H9 (cell line): ENCODE data around the gene TSPAN5. TPM values are rescaled to one million over a fixed set of nuclear protein-coding genes. Genes with fewer than 3 reads are reported as not detected.
A peak's percentile ranks its signal among the peaks of the same experiment; 100 is the strongest.

Experiments
- DNase-seq: peaks from one replicate; pipeline ENCODE4 v3.0.0-alpha.2; 2017
- H2AFZ ChIP-seq: one replicate; pipeline ENCODE4 v1.6.1; 2013; ENCODE audit warnings: mild to moderate bottlenecking, low read length, control low read depth, moderate library complexity
- H2AK5ac ChIP-seq: 2 replicates; pipeline ENCODE4 v1.6.1; 2013; ENCODE audit warnings: low read length, control low read depth, mixed read lengths; ENCODE audit not compliant: insufficient read length
- H2BK120ac ChIP-seq: one replicate; pipeline ENCODE4 v1.6.1; 2013; ENCODE audit warnings: low read depth, mild to moderate bottlenecking, low read length, control low read depth, inconsistent platforms; ENCODE audit not compliant: poor library complexity, severe bottlenecking
- H2BK12ac ChIP-seq: 2 replicates; pipeline ENCODE4 v1.6.1; 2013; ENCODE audit warnings: low read length, control low read depth, mixed read lengths, low read depth; ENCODE audit not compliant: insufficient read length
- H2BK15ac ChIP-seq: 2 replicates; pipeline ENCODE4 v1.6.1; 2013; ENCODE audit warnings: low read depth, low read length, control low read depth
- H2BK20ac ChIP-seq: one replicate; pipeline ENCODE4 v1.6.1; 2013; ENCODE audit warnings: low read depth, mild to moderate bottlenecking, low read length, control low read depth, inconsistent platforms; ENCODE audit not compliant: poor library complexity, severe bottlenecking
- H2BK5ac ChIP-seq: 2 replicates; pipeline ENCODE4 v1.6.1; 2013; ENCODE audit warnings: low read length, control low read depth, mixed read lengths; ENCODE audit not compliant: insufficient read length
- H3K14ac ChIP-seq: 2 replicates; pipeline ENCODE4 v1.6.1; 2013; ENCODE audit warnings: low read length, control low read depth; ENCODE audit not compliant: insufficient read depth
- H3K18ac ChIP-seq: 2 replicates; pipeline ENCODE4 v1.6.1; 2013; ENCODE audit warnings: low read depth, mild to moderate bottlenecking, mixed read lengths, low read length, control low read depth; ENCODE audit not compliant: insufficient read length
- H3K23ac ChIP-seq: 2 replicates; pipeline ENCODE4 v1.6.1; 2013; ENCODE audit warnings: low read length, control low read depth, mixed read lengths, low read depth; ENCODE audit not compliant: insufficient read length
- H3K23me2 ChIP-seq: 2 replicates; pipeline ENCODE4 v1.6.1; 2013; ENCODE audit warnings: low read depth, mild to moderate bottlenecking, mixed read lengths, low read length, control low read depth; ENCODE audit not compliant: insufficient read length, poor library complexity, severe bottlenecking
- H3K27ac ChIP-seq: 2 replicates; pipeline ENCODE4 v1.5.1; 2013; ENCODE audit warnings: low read length, control low read depth, mixed read lengths, low read depth; ENCODE audit not compliant: insufficient read length
- H3K27me3 ChIP-seq: 2 replicates; pipeline ENCODE4 v1.6.1; 2013; ENCODE audit warnings: low read length, control low read depth, inconsistent platforms; ENCODE audit not compliant: insufficient read depth
- H3K4ac ChIP-seq: 2 replicates; pipeline ENCODE4 v1.6.1; 2013; ENCODE audit warnings: low read depth, mild to moderate bottlenecking, control low read depth, inconsistent platforms, low read length, moderate library complexity
- H3K4me1 ChIP-seq: 2 replicates; pipeline ENCODE4 v1.6.1; 2013; ENCODE audit warnings: low read length, control low read depth, inconsistent platforms; ENCODE audit not compliant: insufficient read depth
- H3K4me2 ChIP-seq: 2 replicates; pipeline ENCODE4 v1.6.1; 2013; ENCODE audit warnings: low read length, control low read depth, mixed read lengths; ENCODE audit not compliant: insufficient read length, insufficient read depth
- H3K56ac ChIP-seq: 2 replicates; pipeline ENCODE4 v1.6.1; 2013; ENCODE audit warnings: low read depth, mild to moderate bottlenecking, mixed read lengths, low read length, control low read depth; ENCODE audit not compliant: insufficient read length
- H3K79me1 ChIP-seq: 2 replicates; pipeline ENCODE4 v1.6.1; 2013; ENCODE audit warnings: low read depth, mild to moderate bottlenecking, moderate library complexity, low read length, control low read depth, inconsistent platforms; ENCODE audit not compliant: insufficient read depth, poor library complexity, severe bottlenecking
- H3K79me2 ChIP-seq: 2 replicates; pipeline ENCODE4 v1.6.1; 2013; ENCODE audit warnings: low read length, control low read depth, inconsistent platforms; ENCODE audit not compliant: insufficient read depth
- H3K9ac ChIP-seq: 2 replicates; pipeline ENCODE4 v1.6.1; 2013; ENCODE audit warnings: low read length, control low read depth, mixed read lengths; ENCODE audit not compliant: insufficient read length; ENCODE audit errors: extremely low read depth
- H3K9me3 ChIP-seq: one replicate; pipeline ENCODE4 v1.6.1; 2013; ENCODE audit warnings: low read depth, low read length, inconsistent platforms; ENCODE audit not compliant: control insufficient read depth
- H3T11ph ChIP-seq: one replicate; pipeline ENCODE4 v1.6.1; 2013; ENCODE audit warnings: mild to moderate bottlenecking, low read length, control low read depth, inconsistent platforms
- H4K20me1 ChIP-seq: one replicate; pipeline ENCODE4 v1.6.1; 2013; ENCODE audit not compliant: control insufficient read depth, insufficient read length, insufficient read depth
- H4K5ac ChIP-seq: 2 replicates; pipeline ENCODE4 v1.6.1; 2013; ENCODE audit warnings: low read depth, mild to moderate bottlenecking, mixed read lengths, low read length, control low read depth; ENCODE audit not compliant: insufficient read length
- H4K8ac ChIP-seq: replicated peaks from 2 replicates; pipeline ENCODE4 v1.6.1; 2013; ENCODE audit warnings: low read length, control low read depth, mixed read lengths, low read depth; ENCODE audit not compliant: insufficient read length
- H4K91ac ChIP-seq: 2 replicates; pipeline ENCODE4 v1.6.1; 2013; ENCODE audit warnings: low read depth, mild to moderate bottlenecking, moderate library complexity, mixed read lengths, low read length, control low read depth; ENCODE audit not compliant: insufficient read length
- H3K27ac Mint-ChIP-seq, 3 experiments: 2 replicates in 2 of 3; 3 replicates in 1 of 3; pipeline ENCODE4 v1.8.0; 2020 to 2021; ENCODE audit warnings: mixed read lengths in 3 of 3, mild to moderate bottlenecking in 1 of 3, moderate library complexity in 1 of 3
- H3K27me3 Mint-ChIP-seq: 2 replicates; pipeline ENCODE4 v1.8.0; 2021; ENCODE audit warnings: low read depth, mild to moderate bottlenecking, moderate library complexity, mixed read lengths
- H3K36me3 Mint-ChIP-seq, 3 experiments: 2 replicates in 2 of 3; 3 replicates in 1 of 3; pipeline ENCODE4 v1.8.0; 2020 to 2021; ENCODE audit warnings: low read depth in 3 of 3, mixed read lengths in 3 of 3; ENCODE audit not compliant: insufficient read depth in 1 of 3
- H3K4me1 Mint-ChIP-seq, 2 experiments: 2 replicates each; pipeline ENCODE4 v1.8.0; 2020; ENCODE audit warnings: mixed read lengths in 2 of 2
- H3K4me3 Mint-ChIP-seq, 2 experiments: 2 replicates in 1 of 2; 3 replicates in 1 of 2; pipeline ENCODE4 v1.8.0; 2020 to 2021; ENCODE audit warnings: mild to moderate bottlenecking in 2 of 2, mixed read lengths in 2 of 2, moderate library complexity in 1 of 2
- H3K9me3 Mint-ChIP-seq, 2 experiments: 2 replicates in 1 of 2; 3 replicates in 1 of 2; pipeline ENCODE4 v1.8.0; 2020; ENCODE audit warnings: mild to moderate bottlenecking in 2 of 2, mixed read lengths in 2 of 2, moderate library complexity in 1 of 2
- WGBS: extraction: QIAGEN DNeasy Blood & Tissue Kit; methylation state at CpG from one replicate; pipeline ENCODE4 v1.1.7; 2013; ENCODE audit warnings: missing lambda C conversion rate, low lambda C conversion rate, mixed read lengths; ENCODE audit not compliant: insufficient read length; ENCODE audit errors: extremely low coverage; 5-methylcytosine and 5-hydroxymethylcytosine counted together
- total RNA-seq: library from RNA; stranded (reverse); gene quantifications from 2 replicates; pipeline ENCODE4 v1.2.1, GENCODE V29; 2021
- TF ChIP-seq, protein P1 (sequence below): fragments of 200-600 bp; sonication (generic); conservative IDR thresholded peaks from 3 replicates; pipeline ENCODE4 v1.8.0; 2021; ENCODE audit warnings: antibody characterized with exemption, mild to moderate bottlenecking

The TSPAN5 gene
- total RNA-seq, 1 experiment from 2014 or later, result 7.0 TPM

DNA sequence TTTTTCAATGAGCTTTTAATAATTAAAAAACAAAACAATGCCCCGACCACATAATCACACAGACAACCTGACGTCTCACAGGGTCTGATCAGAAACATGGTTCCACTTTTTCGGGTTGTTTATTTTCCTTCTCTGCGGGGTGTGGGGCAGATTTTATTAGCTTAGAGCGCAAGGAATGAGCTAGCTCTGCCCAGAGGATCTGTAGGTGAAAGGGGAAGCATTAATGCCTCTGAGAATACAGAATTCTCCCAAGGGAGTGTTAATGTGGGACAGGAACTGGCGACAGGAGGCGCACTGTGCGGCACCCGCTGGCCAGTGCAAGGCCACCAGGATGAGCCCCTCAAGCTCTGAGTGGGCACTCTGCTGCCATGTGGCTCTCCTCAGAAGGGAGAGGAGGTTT lies 181.5 kb downstream of the TSPAN5 start:
- Histone ChIP-seq H3K4ac (no peak overlapping the region), H4K5ac (no peak overlapping the region), H2AFZ (no peak overlapping the region), H2BK120ac (no peak overlapping the region), H2BK20ac (no peak overlapping the region), H3K56ac (no peak overlapping the region), H3K23ac (no peak overlapping the region), H4K8ac (no peak overlapping the region), H4K91ac (no peak overlapping the region), H3K27ac (no peak overlapping the region), H2BK5ac (no peak overlapping the region), H3K23me2 (no peaks in the 10 kb centered on the region), H3K4me2 (no peak overlapping the region), H3K14ac (no peak overlapping the region), H3T11ph (no peak overlapping the region), H2BK15ac (no peak overlapping the region), H3K9ac (no peak overlapping the region), H3K79me1 (no peaks in the 10 kb centered on the region), H3K4me1 (no peaks in the 10 kb centered on the region), H2AK5ac (no peak overlapping the region), H3K9me3 (no peaks in the 10 kb centered on the region), H3K27me3 (no peaks in the 10 kb centered on the region), H3K79me2 (no peaks in the 10 kb centered on the region), H4K20me1 (no peaks in the 10 kb centered on the region), H3K18ac (no peak overlapping the region), H2BK12ac (no peak overlapping the region)
- no CpG with 5 or more reads among the region's 9 CpGs for WGBS
- H3K27me3 Mint-ChIP-seq, result no peaks in the 10 kb centered on the region
- TF ChIP-seq, protein P1, sequence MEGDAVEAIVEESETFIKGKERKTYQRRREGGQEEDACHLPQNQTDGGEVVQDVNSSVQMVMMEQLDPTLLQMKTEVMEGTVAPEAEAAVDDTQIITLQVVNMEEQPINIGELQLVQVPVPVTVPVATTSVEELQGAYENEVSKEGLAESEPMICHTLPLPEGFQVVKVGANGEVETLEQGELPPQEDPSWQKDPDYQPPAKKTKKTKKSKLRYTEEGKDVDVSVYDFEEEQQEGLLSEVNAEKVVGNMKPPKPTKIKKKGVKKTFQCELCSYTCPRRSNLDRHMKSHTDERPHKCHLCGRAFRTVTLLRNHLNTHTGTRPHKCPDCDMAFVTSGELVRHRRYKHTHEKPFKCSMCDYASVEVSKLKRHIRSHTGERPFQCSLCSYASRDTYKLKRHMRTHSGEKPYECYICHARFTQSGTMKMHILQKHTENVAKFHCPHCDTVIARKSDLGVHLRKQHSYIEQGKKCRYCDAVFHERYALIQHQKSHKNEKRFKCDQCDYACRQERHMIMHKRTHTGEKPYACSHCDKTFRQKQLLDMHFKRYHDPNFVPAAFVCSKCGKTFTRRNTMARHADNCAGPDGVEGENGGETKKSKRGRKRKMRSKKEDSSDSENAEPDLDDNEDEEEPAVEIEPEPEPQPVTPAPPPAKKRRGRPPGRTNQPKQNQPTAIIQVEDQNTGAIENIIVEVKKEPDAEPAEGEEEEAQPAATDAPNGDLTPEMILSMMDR, result no peak
- no peaks in the 10 kb centered on the region for H3K9me3 Mint-ChIP-seq
- peak overlapping the region in 1 of 3 experiments; percentile 68; a peak in 1 of 7 replicates for H3K27ac Mint-ChIP-seq
- H3K36me3 Mint-ChIP-seq, result peaks cover 4 to 17% (median 5%) of the 10 kb centered on the region in 3 experiments; a peak in 6 of 7 replicates
- H3K4me1 Mint-ChIP-seq, result peaks cover 4 to 5% of the 10 kb centered on the region in 2 experiments
- DNase-seq, result no peak
- no peak overlapping the region for H3K4me3 Mint-ChIP-seq
